CD4-positive, alpha-beta T cell treated with Interleukin-10 for 1 hour (primary cell): Measurements from ENCODE around the gene IRS1.

Experiments
- DNase-seq: peaks from one replicate; pipeline ENCODE4 v3.0.0-alpha.2; 2020

Gene IRS1

DNA sequence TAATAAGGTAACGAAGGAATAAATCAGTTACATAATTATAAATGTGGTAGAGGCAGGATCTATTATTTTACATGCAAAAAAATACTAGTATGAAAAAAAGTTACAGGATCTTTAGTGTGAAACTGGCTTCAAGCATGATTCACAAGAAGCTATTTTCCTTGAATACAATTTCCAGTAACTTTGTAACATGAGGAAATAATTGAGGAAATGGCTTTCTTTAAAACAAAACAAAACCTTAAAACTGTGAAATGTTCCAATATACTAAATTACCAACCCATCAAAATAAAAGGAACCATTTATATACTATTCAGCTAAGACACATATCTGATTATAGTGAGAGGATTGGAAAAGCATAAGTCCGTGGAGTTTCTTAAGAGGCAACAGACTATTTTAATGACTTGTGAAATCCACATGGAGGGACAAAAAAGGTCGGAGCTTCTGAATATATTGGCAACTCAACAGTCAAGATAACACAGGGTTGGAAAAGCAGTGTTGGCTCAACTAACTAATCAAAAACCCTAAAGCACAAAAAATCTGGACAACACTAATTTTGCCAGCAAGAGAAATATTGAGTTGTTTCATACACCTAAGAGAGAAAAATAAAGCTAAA lies 10.6 kb downstream of the IRS1 start:
- DNase-seq: no peak

DNA sequence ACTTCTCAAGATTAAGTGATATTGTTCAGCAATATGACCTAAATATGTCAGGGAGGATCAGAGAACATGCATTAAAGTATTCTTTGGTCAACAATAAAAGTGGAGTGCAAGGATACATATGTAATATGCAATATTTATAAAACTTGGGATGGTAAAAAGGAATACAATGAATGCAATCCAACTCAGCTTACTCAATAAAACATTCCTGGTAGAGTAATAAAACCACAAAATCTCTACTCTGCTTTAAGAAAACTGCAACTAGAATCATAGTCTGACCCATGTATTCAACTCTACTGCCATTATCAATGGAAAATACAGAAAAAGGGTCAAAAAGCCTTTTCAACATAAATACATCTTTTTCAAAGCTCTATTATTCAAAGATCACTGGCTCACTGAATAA lies 11.6 kb downstream of the IRS1 start:
- DNase-seq: no peak

DNA sequence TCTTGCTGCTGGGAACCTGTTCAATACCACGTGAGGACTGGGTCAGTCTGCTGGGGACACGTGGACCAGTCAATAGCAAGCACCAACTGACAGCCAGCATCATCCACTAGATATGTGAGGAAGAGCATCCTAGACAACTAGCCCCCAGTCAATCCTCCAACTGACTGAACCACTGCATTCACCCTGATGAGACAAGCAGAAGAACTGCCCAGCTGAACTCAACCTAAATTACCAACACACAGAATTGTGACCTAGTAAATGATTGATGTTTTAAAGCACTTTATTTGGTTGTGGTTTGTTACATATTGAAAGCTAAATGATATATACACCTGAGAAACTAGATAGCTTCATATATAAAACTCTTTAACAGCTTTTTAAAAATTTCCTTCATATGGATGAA lies 15.7 kb downstream of the IRS1 start:
- no peak for DNase-seq

DNA sequence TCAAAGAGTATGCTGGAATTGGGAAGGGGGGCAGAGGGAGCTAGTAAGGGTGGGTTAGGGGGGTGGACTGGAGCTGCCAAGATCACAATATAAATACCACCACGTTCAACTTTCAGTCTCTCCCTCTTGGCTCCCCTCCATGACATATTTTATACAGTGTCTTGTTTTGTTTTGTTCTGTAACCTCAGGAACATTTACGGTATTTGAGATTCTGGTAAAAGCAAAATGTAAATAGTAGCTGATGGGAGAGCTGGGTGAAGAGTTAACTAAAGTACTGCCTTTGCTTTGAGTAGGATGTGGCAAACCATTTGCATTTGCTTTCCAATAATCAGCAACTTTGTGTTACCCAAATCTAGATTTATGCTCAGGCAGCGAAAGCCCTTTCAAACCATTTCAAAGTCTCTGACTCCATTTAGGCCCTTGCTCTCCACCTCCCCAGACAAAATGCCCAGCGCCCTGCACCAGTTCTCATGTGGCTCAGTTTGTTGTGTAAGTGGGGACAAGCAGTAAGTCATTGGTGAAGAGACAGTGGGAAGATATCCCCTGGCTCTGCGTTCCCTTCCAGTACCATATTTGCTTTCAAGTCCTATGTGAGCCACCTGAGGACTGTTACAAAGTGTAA lies 17.4 kb downstream of the IRS1 start:
- DNase-seq: no peak

DNA sequence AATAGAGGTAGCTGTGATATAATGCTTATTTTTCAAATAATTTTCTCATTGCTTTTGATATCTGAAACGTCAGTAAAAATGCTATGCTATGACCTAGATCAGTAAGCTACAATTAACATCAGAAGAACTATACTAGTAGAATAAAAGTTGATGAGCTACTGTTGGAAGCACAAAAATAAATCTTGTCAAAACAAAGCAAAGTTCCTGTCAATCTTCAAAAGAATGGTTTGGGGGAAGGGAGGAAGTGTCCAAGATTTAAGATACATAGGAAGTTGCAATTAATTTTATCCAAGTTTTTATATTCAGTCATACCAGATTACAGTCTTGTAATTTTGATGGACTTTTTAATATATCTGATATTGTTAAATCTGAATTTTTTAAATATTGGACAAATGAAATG lies 19.2 kb downstream of the IRS1 start:
- no peak for DNase-seq

DNA sequence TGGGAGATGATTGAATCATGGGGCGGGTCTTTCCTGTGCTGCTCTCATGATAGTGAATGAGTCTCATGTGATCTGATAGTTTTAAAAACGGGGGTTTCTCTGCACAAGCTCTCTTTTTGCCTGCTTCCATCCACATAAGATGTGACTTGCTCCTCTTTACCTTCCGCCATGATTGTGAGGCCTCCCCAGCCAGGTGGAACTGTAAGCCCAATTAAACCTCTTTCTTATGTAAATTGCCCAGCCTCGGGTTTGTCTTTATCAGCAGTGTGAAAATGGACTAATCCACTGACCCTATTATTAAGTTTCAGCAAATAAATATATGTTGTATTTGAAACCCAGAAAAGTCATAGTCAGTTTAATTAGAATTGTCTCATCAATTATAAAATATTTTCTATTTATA lies 22.0 kb downstream of the IRS1 start:
- DNase-seq: no peak

DNA sequence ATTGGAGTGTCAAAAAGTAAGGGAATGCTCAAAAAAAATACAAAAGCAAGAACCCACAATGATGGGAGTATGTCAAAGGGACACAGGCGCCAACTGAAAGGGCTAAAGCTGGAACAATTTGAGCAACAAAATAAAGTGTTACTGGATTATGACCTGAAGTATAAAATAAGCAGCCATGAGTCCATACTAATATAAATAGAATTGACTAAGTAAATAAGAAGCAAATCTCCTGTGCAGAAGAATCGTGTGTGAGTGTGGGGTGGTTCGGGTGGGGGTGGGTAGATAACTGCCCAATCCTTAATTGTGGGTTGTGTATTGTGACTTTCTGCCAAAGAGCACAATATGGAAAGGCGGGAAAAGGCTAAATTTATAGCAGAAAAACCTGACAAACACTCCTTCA lies 23.5 kb downstream of the IRS1 start:
- DNase-seq: no peak

DNA sequence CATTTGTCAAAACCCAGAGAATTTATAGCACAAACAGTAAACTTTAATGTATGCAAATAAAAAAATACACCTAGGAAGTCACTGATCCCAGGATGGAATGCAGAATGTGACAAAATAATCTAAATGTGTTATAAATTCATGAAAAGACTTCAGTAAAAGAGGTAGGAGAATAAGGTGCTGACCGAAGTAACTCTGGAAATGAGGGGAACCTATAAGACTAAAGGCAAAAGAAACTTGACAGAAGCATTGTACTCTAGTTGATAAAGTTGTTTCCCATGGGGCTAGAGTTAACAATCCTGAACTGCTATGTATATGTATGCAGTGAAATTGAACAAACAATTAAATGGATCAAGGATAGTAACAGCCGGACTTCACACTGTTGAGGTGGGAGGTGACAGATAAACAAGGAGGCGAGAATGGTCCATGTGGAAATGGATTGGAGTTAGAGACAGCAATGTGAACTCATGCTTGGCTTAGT lies 24.5 kb downstream of the IRS1 start:
- DNase-seq: no peak

DNA sequence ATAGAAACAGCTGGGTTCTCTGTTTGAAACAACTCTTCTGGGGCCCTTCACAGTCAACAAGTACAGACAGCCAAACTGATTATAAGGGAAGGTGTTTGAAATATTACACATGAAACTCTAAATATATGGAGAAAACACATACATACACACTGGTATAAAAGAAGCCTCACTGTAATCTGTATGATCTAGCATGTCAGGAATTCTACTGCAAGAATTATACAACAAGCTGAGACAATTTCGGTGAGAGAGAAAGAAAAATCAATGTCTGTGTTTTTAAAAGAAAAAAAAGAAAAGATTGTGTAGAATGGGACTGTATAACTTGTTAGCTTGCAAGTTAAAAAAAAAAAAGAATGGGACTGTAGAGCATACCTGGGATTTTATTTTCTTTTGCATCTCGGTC lies 26.3 kb downstream of the IRS1 start:
- DNase-seq: no peak

DNA sequence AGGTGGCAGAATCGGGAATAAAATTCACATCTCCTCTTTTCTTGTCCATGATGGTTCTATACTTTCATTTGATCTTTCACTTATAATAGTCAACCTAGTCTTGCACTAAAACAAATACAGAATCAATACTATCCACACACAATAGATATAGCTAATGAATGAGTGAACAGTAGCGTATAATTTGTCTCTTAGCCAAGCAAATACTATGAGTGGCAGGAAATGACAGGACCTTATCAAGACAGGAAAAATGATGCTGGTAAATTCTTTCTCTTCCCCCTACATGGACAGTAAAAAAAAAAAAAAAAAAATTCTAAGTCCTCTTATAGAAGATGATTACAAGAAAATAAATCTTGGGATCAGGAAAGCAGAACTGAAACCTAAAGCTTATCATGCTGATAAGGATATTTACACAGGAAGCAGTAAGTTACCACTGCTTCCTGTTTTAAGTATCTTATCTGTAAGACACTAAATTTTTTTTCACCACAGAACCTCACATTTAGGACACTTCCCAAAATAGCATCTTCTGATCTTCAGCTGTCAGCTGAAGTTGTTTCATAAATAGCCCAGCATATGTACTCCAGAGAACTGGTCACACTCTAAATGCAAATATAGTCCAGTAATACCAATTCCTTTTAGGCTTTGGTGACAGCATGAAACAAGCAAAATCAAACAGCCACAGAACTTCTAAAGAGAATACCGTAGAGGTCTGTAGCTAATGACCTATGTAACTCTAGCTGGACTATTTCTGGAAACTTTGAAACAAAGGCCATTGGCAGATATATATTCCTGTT lies 27.0 kb downstream of the IRS1 start:
- peak; percentile 44 for DNase-seq

DNA sequence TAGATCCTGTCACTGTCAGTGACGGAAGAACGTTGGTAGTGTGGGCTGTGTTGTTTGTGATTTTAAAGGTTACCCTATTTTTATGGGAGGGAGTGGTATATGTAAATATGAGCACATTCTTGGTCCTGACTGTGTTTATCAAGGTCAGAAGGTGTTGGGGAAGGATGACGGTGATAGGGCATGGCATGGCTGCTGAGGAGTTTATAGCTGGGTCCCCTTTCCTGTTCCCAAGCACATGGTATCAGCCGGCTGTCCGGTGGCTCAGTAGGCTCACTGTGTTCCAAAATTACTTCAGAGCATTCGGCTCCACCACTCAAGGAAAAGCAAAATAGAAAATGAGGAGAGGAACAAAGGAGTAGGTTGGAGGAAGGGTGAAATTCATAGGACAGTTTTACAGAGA lies 28.6 kb downstream of the IRS1 start:
- no peak for DNase-seq

DNA sequence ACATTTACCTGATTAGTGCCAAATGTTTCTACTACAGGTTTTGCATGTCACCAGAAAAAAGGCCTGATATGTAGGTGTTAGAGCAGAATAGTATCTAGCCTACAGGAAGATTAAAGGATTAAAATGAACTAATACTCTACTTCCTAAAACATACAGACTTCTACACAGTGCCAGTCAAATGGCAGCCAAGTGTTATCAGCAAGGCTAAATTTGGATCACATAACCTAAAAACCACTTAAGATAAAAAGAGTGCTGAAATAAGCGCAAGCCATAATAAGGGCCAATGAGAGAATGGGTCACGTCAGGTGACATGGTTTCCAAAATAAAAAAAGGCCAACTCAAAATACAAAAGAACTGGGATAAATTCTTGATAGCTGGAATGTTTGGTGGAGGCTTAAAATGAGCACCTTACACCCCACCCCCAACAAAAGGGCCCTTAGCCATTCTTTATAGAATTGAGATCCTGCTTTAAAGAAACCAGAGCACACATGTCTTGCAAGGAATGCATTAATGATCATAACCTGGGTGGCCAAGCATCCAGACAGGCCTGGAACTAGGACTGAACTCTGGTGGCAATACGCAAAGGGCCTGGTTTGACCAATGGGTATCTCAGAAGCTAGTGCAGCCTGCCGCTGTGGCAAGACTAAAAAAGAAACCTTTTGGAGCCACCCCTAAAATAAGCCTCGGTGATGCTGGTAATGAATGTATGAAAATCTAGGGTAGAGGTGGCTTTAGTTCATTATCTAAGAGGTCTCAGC lies 32.4 kb downstream of the IRS1 start:
- DNase-seq: no peak

DNA sequence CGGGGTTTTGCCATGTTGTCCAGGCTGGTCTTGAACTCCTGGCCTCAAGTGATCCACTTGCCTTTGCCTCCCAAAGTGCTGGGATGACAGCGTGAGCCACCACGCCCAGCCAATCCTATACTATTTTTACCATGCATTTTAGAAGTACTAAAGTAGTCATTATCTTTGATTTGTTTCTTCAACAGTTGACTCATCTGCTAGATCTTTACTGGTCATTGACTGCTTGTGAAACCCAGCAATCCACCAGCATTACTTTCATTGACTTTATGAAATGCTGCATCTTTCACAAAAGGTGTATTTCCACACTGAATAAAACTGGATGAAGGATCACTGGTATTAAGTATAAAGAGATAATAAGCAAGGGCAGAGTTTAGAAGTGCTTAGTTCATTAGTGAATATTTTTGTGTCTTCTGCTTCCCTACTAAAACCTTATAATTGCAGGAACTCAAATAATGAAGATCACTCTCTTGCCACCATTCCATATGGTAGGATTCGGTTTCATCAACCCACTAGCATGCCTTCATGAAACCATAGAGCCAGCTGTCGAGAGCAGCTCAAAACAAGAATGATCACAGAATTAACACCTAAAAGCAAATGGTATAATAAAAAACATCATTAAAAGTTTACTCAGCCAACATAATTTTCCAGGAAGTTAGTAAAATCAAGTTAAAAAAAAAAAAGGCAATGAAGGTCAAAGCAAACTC lies 33.1 kb downstream of the IRS1 start:
- no peak for DNase-seq

DNA sequence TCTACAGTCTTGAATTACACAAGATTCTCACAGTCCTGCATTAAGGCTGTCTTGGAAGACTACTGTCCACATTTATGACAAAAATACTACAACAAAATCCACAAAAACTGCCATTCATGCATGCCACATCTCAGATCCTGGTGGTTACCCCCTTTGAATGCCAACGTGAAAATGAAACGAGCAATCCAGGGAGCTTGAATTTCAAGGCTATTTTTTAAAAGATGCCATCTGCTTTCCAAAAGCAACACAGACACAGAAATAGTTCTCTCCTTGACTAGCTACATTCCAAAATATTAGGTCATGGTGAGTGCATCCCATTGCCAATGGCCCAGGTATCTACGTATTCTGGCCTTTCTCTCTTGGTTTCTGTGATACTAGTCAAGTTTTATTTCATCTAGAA lies 36.3 kb downstream of the IRS1 start:
- no peak for DNase-seq

DNA sequence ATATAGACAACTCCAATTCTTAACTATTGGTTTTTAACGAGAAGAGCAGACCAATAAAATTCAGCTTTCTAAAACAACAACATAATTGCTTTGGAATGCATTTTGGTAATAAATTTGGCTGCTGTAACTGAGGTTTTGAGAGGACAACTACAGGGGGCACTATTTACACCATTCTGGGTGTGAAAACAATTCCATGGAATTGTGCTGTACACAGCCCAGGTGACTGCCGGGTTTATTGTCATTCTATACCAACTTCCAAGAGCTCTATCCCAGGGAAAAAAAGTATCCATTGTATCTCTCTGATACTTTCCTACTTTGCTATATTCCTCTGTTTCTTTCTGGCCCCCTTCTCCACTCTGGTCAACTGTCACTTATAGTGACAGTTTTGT lies 38.4 kb downstream of the IRS1 start:
- DNase-seq: no peak

DNA sequence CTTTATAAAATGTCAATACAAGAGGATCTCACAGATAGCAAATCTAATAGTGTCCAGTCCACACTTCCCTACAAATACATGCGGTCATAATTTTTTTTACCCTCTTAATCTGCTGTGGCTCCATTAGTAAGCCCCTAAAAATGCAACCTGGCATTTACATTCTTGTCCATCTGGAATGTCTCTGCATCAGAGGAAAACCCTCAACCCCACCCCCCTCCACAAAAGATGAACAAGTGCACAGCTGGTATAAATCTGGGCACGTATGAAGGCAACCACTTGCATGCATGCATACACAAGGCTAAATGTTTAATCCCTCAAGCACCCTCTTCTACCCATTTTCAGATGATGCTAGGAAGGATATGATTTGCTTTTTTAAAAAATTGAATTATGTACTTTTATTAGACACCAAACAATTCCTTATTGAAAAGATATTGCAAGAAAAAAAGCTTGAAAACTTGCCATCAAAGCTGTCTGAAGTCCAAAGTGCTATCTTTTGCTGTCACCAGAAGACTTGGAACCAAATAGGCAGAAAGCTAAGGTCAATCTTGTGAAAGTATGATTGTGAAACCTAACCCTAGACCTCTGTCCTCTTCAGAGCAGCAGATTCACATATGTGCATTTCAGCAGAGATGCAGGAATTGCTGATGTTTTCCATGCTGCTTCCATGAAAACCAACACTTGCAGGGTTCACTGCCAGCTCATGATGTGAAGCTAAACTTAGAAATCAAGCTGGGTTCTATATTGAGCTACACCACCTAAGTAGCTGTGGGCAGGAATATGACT lies 39.0 kb downstream of the IRS1 start:
- DNase-seq: no peak

DNA sequence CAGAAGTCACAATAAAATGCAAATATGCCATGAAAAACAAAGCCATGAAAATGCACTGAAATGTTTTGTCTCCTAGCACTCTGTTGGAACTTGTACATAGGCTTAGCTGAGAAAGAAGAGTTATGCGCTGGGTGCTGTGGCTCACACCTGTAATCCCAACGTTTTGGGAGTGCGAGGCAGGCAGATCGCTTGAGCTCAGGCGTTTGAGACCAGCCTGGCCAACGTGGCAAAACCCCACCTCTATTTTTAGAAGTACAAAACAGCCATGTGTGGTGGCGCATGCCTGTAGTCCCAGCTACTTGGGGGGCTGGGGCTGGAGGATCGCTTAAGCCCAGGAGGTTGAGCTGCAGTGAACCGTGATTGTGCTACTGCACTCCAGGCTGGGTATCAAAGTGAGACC lies 39.9 kb downstream of the IRS1 start:
- DNase-seq: no peak

DNA sequence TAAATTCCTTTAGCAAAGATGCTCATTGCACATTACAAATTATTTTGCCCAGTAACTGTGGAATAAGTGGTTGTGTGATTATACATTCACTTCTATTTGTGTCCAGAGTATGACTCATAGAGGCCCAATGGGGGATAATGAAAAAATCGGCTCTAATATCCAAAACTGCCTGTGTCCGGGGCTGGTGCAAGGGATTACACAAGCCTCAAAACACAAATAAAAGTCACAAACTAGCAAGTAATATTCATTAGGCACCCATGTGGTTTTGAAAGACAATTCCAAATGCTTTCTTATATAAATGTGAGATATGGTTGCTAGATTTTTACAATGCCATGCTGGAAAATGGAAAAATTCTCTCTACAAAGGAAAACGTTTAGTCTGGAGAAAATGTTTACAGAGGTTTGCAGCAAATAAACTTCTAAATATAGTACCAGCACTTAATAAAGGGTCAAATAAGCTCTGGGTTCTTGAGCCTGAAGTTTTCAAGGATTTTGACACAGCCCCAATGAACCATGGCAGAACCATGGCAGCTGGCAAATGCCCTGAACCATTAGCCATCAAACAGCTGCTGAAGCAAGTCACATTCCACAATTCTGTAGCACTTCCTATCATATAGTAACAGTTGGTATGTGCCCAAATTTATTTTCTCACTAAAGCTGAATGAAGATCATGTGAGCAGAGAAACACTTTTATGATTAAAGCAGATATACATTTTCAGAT lies 40.5 kb downstream of the IRS1 start:
- no peak for DNase-seq

DNA sequence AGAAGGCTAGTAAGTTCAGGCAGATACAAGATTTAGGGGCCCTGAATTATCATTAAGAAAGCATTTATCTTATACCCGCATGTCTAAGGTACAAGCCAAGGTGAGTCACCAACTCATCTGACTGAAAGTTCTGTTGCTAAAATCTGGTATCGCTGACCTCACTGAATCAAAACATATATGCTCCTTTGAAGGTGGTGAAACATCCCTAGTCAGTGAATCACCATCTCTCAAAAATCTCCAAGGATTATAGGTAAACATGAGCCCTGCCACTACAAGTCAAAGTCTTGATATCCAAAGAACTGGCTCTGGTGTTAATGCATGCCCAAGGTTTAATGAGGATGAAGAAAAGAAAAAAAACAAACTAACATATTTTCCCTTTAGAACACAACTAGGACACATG lies 43.5 kb downstream of the IRS1 start:
- DNase-seq: no peak

DNA sequence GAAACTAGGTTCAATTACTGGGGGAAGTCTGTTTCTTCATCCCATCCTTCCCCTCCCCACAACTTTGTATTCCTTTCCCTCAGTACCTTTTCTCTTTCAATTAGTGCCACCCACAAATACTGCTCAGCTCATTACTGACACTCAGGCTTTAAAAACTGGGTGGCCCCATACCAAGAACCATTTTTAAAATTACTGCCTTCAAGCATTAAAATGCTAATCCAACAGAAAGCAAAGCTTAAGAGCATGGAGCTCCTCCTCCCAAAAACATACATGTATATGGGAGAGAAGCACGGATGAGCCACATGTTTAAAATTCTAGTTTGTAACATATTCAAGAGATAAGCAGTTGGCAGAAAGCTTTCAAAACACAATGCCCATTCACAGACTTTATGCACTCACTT lies 44.0 kb downstream of the IRS1 start:
- DNase-seq: no peak

DNA sequence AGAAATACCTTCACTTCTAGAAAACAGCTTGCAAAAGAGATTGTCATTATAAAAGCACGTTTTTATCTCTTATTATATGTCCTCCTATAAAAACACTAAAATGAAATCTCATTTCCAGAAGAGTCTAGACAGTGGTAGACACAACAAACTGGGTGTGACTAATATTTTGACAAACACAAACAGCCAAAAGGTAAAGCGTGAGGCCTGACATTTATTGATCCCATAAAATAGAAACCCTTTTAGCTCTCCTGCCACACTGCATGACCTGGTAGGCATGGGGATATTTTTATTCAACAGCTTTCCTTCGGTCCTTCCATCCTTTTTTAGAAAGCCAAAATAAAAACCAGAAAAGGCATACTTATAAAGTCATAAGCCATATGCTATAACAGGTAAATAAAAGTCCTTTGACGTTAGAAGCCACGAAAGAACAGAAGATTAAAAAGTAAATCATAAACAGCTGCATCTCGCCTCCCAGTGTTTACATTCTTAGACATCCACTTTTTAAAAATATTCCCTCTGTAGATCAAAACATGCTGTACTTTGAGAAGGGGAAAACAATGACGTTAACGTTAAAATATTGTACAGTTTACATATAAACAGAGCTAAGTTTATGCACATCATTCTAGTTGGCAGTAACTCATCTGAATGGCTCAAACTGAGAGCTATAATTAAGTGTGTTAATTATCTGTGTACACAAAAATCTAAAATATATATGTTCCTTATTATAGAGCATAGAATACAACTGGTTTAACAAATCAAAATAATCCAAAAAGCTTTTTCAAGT lies 44.6 kb downstream of the IRS1 start:
- no peak for DNase-seq
